ENCODE results near the gene FPGS. TPM values are rescaled to one million over a fixed set of nuclear protein-coding genes. Genes with fewer than 3 reads are reported as not detected.

The FPGS gene
- total and polyA plus RNA-seq, 2 of the 4 experiments (the other 2 are of a cell fraction): 43.9 to 75.7 TPM

- POLR2A ChIA-PET (ENCODE audit: unreplicated experiment): no interaction called here
Observed at GRCh38 chr9:127769101-127769500, 33.6 kb upstream of the FPGS start.

More at GRCh38 chr9:127769101-127769500, 33.6 kb upstream of the FPGS start:
- Histone ChIP-seq H3K9me1 (ENCODE audit: insufficient read depth, low read length) (no peaks in the 10 kb centered on the region; the same call in 1 of the 2 replicates), H3K4me1 (ENCODE audit: control insufficient read depth, insufficient read depth, low read length) (peaks cover 2% of the 10 kb centered on the region; the same call in 1 of the 2 replicates), H2AK5ac (ENCODE audit: low read depth, low read length) (no peak overlapping the region), H4K91ac (ENCODE audit: insufficient read depth, low read depth, low read length) (no peak overlapping the region), H3K36me3 (ENCODE audit: control insufficient read depth, insufficient read depth, low read length) (no peaks in the 10 kb centered on the region), H2AFZ (replicated peaks; ENCODE audit: low read length, poor library complexity) (no peak overlapping the region), H3K9ac (ENCODE audit: low read depth, low read length) (no peak overlapping the region), H3K27ac (ENCODE audit: insufficient read depth, low read length) (no peak overlapping the region), H3K9me3 (ENCODE audit: control insufficient read depth, insufficient read depth, low read length) (no peaks in the 10 kb centered on the region), H3K23ac (ENCODE audit: low read depth, low read length) (no peak overlapping the region), H3K27me3 (ENCODE audit: control insufficient read depth, insufficient read depth, low read length) (peaks cover 2% of the 10 kb centered on the region; the same call in 1 of the 2 replicates), H3K4me3 (ENCODE audit: insufficient read depth, low read depth, low read length) (no peak overlapping the region), H3K79me1 (ENCODE audit: low read depth in 1 of 2, low read length in 2 of 2) (no peaks in the 10 kb centered on the region), H3K56ac (ENCODE audit: extremely low read depth, insufficient read depth, low read length) (no peak overlapping the region), H4K5ac (ENCODE audit: low read depth, low read length) (no peak overlapping the region), H2BK20ac (ENCODE audit: low read depth, low read length) (no peak overlapping the region), H2BK120ac (ENCODE audit: low read depth, low read length) (no peak overlapping the region), H2BK15ac (ENCODE audit: low read depth, low read length) (no peak overlapping the region), H4K8ac (ENCODE audit: low read depth in 2 of 2, low read length in 2 of 2) (no peak overlapping the region), H2BK5ac (ENCODE audit: low read depth, low read length, poor library complexity, severe bottlenecking) (no peak overlapping the region), H3K14ac (replicated peaks; ENCODE audit: low read depth, low read length) (no peak overlapping the region), H3K18ac (ENCODE audit: low read depth, low read length) (no peak overlapping the region), H2AK9ac (replicated peaks; ENCODE audit: low read depth, low read length, poor library complexity) (no peak overlapping the region), H3K4me2 (ENCODE audit: low read depth, low read length) (no peak overlapping the region), H4K20me1 (ENCODE audit: insufficient read depth, low read length) (no peaks in the 10 kb centered on the region), H3K4ac (ENCODE audit: low read depth, low read length) (no peak overlapping the region)
- no TSS peak for BruUV-seq (replicated peaks)
- CTCF ChIA-PET: no interaction called here
- intact Hi-C loops (cut with micrococcal nuclease): no loop called here
- TF ChIP-seq FOS (IDR thresholded peaks at IDR 0.05; ENCODE audit: low read depth, low read length) (no peak), MXI1 (IDR thresholded peaks at IDR 0.05; ENCODE audit: borderline replicate concordance, low read depth, low read length) (no peak), RFX5 (IDR thresholded peaks at IDR 0.05; ENCODE audit: low read depth, low read length) (no peak), RCOR1 (IDR thresholded peaks at IDR 0.05; ENCODE audit: insufficient replicate concordance, low read length) (no peak), SMC3 (IDR thresholded peaks at IDR 0.05; ENCODE audit: low read depth, low read length) (no peak), CTCF (conservative IDR thresholded peaks at IDR 0.05; ENCODE audit: low read depth, low read length) (no peak), POLR2A (IDR thresholded peaks at IDR 0.05; ENCODE audit: low read depth, low read length) (no peak), ELK1 (IDR thresholded peaks at IDR 0.05; ENCODE audit: borderline replicate concordance, low read depth, low read length) (no peak), CEBPB (IDR thresholded peaks at IDR 0.05; ENCODE audit: low read depth, low read length) (no peak), RAD21 (IDR thresholded peaks at IDR 0.05; ENCODE audit: low read length) (no peak), USF2 (IDR thresholded peaks at IDR 0.05; ENCODE audit: low read depth, low read length) (no peak), BHLHE40 (IDR thresholded peaks at IDR 0.05; ENCODE audit: low read depth, low read length) (no peak), MAFK (IDR thresholded peaks at IDR 0.05; ENCODE audit: low read depth, low read length) (no peak), NFE2L2 (IDR thresholded peaks at IDR 0.05; ENCODE audit: low read depth, low read length) (no peak), CHD1 (IDR thresholded peaks at IDR 0.05; ENCODE audit: low read depth, low read length) (no peak), MAZ (IDR thresholded peaks at IDR 0.05; ENCODE audit: borderline replicate concordance, low read depth, low read length) (no peak)
- no peak for ATAC-seq (ENCODE audit: low read depth)
- dilution Hi-C loops (cut with HindIII; ENCODE audit: low sequenced_read_pairs, unreplicated experiment): no loop called here
- no peak for DNase-seq
- 100% methylated on average over 4 of the region's 5 CpGs; no CpG with 5 or more reads in 1 of the 2 experiments for WGBS, 2 experiments (ENCODE audit: extremely low coverage in 2 of 2, insufficient read length in 1 of 2)
- in situ Hi-C loops (cut with MboI; ENCODE audit: low sequenced_read_pairs): no loop called here
